ENCODE measurements around the gene PTPRS.

DNA sequence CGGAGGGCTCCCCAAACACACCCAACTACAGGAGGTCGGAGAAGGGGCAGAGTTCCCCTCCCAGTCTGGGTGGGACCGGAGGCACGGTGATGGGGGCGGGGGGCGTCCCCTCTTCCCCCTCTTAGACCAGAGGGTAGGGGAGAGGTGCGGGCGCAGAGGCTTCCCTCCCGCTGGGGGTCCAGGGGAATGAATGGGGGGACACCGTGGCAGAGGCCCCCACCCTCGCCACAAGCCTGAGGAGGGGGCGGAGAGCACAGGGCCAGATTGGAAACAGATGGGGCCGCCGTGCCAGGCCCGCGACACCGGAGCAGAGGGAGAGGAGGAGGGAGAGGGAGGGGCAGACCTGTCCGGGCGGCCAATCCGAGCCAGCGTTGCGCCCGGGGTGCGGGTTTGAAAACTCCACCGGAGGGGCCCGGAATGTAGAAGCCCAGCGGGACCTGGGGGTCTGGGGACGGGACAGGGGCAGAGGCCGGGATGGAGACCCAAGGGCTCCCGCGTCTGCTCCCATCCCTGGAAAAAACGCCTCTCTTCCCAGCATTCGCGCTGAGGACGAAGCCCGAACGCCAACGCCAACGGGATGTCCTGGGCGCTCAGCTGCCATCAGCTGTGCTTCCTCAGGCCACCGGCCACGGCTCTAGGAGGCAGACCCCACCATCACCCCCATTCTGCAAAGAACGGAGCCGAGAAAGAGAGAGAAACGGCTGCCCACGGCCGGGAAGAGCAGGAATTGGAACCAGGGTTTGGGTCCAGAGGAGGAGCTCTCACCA is 46.8 kb downstream of the PTPRS start:
- TF ChIP-seq, protein P1, sequence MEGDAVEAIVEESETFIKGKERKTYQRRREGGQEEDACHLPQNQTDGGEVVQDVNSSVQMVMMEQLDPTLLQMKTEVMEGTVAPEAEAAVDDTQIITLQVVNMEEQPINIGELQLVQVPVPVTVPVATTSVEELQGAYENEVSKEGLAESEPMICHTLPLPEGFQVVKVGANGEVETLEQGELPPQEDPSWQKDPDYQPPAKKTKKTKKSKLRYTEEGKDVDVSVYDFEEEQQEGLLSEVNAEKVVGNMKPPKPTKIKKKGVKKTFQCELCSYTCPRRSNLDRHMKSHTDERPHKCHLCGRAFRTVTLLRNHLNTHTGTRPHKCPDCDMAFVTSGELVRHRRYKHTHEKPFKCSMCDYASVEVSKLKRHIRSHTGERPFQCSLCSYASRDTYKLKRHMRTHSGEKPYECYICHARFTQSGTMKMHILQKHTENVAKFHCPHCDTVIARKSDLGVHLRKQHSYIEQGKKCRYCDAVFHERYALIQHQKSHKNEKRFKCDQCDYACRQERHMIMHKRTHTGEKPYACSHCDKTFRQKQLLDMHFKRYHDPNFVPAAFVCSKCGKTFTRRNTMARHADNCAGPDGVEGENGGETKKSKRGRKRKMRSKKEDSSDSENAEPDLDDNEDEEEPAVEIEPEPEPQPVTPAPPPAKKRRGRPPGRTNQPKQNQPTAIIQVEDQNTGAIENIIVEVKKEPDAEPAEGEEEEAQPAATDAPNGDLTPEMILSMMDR (IDR thresholded peaks at IDR 0.05; ENCODE audit: borderline replicate concordance, extremely low read depth, low read length, poor library complexity, severe bottlenecking) = no peak
- TF ChIP-seq EZH2 (IDR thresholded peaks at IDR 0.05; ENCODE audit: borderline replicate concordance, low read depth, low read length, severe bottlenecking) = no peak
